GM21423 (cell line): Measurements from ENCODE around the gene DGKG.

Experiments used
- ATAC-seq: cut with Tn5 transposase; IDR thresholded peaks from one replicate; pipeline ENCODE4 v1.9.1; 2021; ENCODE audit warnings: mild to moderate bottlenecking, moderate library complexity; ENCODE audit not compliant: unreplicated experiment

The DGKG gene

DNA sequence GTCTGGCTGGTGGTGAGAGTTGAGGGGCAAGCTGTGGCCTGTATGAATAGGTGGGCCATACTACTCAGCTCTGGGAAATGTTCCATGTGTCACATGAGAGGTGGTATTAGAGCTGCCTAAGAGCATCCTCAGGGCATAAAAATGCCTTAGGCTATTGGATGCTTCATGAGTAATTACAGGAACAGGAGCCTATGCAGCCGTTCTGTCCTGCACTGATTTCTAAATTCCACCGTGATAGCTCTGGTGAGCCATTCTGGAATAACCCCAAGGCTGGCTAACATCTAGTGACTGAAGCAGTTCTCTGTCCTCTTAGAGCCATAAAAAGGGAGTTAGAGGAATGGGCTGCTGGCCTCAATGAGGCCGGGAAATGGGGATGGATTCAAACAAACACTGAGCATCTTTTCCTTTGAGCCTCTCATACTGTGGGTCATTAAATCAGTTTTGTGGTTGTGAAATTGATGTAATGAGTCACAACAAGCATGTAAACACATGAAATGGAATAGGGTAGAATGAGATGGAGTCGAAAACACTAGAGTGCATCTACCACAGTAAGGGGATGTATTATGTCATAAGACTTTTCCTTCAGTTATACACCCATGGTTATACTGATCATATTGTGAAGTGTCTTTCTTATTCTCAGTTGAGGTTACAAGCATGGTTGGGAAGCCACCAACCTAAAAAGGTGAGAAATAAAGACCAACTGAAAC lies 41.0 kb downstream of the DGKG start:
- no peak for ATAC-seq

DNA sequence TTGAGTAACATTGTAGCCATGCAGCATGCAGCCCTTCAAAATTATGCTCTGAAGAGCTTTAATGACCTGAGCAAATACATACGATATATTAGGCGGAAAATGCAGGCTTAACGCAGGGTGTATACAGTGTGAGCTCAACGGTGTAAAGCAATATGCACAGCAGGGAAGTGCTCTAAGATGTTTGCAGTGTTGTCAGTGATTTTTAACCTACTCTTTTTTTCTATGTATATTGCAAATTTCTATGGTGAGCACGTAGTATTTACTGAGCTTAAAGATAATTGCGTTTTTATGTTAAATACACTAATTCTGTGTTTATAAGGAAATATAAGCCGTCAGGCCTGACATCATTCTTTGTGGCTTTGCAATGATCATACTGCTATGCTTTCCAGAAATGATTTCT lies 42.1 kb downstream of the DGKG start:
- ATAC-seq: no peak

DNA sequence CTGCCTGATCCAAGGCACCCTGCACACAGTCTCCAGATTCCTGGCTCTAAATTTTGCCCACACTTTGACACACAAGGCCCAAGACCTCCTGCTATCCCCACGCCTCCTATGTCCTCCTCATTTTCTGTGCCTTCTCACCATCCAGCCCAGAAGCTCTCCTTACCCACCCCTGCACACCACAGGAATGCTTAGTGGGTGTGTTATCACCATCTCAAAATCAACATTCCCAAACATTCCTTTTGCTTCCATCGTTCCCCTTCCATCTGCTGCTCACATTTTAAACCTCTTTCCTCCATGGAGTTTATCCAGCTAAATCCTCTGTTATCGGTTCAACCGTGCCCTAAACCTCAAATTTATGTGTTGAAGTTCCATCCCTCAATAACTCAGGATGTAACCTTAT lies 43.9 kb downstream of the DGKG start:
- ATAC-seq: no peak

DNA sequence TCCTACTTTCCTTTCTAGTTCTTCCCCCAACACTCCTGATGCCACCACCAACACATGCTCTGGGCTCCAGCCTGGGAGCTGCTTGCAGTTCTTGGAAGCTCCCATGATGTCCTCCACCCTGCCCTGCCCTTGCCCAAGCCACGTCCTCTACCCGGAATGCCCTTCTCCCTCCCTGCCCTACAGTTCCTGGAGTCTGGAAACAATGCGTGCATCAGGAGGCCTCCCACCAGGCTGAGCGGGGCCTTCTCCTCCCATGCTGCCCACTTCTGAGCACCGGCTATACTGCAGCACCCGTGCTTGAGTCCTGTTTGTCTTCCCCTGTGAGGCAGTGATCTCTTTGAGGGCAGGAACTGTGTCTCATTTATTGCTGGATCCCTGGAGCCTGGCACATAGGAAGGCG lies 44.6 kb downstream of the DGKG start:
- ATAC-seq: no peak

DNA sequence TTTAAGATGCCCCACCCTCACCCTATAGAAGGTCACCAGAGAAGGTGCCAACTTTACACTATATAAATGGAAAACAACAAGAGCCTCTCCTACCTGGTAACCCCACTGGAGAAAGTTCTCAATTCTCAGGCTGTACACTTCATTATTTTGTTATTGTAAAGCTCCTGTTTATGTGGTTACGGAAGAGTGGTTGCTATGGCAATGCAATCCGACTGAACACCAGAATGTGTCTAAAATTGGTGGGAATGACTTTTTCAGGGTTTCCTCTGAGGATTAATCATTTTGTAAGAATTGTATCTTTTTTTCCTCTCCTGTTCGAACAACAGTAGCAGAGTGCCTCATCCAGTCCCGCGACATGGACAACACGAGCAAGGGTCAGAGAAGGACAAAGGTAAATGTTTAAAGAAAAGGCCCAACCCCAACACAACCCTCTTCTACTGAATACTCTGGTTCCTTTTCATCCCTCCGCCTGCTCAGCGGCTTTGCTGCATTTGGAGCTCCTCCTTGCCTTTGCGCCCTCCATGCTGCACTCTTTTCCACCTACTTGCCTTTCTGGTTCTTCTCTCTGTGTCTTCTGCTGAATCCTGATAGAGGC lies 45.3 kb downstream of the DGKG start:
- ATAC-seq: no peak

DNA sequence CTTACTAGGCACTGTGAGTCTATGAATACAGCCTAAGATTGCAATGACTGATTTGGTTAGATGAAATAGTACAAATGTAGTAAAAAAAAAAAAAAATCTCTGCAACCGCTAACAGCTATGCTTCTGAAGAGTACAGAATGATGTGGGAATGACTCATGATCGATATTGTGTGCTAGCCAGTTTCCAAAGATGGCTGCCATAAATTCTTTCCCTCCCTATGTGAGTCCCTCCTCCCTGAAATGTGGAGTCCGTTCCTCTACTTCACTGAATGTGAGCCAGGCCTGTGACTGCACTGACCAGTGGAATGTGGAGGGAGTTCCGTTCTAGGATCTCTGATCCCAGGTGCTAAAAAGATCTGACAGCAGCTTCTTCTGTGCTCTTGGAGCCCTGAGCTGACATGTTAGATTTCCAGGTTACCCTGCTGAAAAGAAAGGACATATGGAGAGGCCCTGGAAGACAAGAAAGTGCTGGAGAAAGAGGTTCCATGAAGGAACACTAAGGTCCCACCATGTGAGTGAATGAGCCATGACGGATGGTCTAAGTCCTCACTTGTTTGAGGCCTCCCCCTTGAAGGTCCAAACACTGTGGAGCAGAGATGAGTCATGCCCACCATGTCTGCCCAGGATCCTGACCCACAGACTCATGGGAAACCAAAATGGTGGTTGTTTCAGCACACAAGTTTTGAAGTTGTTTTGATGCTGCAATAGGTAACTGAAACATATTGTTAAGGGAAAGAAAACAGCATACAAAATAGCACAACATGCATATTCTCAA lies 46.3 kb downstream of the DGKG start:
- no peak for ATAC-seq

DNA sequence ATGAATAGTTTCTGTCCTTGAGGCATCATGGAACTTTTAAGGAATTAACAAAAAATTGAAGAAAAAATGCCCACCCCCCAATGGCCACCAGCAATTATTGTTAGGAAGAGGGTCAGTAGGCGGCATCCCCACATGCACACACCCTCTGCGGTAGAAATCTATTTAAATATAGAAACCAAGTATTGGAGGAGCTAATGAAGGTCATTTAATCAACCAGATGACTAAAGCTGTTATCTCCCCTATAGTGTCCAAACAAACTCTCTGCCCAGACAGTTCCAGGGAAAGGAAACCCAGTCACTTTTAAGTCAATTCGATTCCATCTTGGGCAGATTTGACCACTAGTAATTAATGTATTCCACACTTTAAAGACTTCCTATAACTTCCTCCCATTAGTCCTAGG lies 47.1 kb downstream of the DGKG start:
- no peak for ATAC-seq

DNA sequence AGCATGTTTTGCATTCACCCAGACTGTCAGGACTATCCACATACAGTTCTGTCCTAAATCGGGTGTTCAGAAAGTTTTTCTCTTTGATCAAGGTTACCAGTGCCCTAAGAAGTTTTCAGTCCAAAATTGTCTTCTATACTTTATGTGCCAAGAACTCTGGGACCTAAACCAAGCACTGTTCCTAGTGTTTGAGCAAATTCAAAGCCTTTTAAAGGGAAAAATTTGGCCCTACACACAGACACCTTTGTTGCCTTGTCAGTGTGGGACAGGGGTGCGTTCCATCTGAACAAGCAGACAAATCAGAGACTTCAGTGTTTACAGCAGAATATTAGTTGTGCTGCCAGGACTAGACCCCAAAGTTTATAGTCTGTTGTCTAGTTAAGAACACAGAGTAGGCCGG lies 50.6 kb downstream of the DGKG start:
- ATAC-seq: no peak

DNA sequence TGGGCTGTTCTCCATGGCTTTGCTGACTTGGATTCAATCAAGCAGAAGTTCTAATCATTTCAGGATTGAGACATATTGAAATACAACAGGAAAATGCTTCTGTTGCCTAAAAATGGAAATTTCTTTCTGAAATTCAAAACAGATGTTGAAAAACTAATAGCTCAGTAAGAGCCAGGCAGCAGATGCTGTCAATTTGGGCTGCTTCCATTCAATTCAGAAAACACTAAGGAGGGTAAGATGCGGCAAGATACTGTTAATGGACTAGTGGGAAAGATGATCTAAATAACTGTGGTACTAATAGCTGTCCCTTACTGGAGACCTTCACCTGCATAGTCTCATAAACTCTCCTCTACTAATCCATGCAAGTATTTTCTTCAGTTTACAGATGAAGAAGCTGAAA lies 53.5 kb downstream of the DGKG start:
- no peak for ATAC-seq

DNA sequence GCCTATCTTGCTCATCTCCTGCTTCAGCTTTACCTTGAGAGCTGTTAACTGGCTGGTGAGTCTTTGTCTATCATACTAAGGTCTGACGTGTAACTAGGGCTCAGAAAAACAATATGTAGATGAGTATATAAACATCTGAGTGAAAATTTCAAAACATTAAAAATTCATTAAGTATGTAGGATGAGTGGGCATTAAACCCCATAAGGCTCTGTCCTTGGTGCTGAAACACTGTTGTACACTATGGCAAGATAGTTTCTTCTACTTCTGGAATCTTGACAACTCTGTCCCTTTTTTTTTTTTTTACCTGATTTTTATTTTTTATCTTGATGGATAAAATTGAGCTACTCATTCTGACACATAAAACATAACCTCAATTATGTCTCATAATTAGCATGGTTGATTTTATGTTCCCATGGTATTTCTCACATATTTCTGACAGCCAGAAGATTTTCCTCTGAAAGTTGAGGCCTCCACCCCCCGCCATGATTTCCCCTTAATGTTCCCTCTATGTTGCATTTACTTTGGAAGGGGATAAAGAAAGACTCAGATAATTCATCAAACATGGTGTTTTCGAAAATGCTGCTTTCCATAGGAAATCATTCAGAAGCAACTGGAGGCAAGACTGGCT lies 54.3 kb downstream of the DGKG start:
- ATAC-seq: no peak

DNA sequence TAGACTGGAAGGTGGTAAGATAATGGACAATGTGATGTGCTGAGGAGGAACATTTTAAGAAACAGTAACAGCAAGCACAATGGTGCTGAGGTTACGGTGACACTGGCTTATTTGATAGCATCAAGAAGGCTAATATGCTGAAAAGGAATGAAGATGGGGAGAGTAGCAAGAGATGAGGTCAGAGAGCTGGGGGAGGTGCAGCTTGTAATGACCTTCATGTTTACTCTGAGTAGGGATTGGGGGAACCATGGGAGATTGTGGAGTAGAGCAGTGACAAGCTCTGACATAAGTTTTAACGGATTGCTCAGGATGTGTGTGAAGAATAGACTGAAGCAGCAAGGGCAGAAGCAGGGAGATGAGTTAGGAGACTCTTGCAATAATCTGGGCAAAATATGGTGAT lies 56.7 kb downstream of the DGKG start:
- ATAC-seq: no peak

DNA sequence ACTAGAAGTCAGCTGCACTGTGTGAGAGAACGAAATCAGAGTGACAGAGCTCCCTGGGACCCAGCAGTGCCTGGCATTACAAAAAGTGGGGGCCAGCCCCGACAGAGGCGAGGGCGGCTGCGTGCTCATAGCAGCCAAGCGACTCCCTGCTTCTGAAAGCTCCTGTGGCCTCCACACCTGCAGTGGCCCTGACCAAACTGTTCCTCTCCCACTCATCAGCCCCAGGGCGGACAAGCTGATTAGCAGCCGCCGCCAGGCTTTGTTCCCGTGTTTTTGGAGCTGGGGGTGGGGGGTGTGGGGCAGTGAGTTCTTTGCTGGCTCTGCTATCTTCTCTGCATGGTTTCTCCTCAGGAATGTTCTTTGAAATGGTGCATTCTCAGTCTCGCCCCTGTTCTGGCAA lies 58.1 kb downstream of the DGKG start:
- ATAC-seq: no peak

DNA sequence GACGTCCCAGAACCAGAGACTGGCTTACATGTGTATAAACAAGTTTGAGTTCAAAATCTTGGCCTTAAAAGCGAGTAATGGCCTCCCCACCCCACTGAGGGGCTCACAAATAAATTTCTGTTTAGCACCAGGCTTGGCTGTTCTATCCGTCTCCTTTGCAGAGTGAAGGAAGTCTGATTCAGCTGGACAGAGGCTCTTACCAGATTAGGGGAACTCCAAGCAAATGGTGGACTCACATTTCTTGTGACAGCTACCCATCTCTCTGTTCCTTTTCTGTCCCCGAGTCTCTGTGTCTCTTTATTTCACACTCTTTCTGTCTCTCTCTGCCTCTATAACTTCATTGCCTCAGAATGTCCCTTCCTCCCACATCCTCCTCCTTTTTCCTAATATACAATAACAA lies 62.7 kb downstream of the DGKG start:
- ATAC-seq: no peak

DNA sequence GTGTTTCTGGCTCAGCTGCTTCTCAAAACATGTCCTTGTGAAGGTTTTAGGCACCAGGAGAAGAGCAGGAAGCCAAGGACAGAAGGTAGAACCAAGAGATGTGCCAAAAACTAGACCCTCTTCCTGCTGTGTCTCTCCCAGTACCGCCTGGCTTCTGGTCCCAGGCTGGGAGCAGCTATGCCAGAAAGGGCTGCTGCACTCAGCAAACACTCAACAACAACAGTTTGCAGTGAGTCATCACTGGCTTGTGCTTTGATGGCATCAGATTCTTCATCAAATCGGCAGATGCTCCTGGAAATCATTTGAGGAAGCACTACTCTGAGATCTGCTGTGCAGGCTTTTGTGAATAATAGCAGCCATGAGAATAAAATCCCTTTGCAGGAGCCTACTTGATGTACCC lies 63.2 kb downstream of the DGKG start:
- ATAC-seq: no peak

DNA sequence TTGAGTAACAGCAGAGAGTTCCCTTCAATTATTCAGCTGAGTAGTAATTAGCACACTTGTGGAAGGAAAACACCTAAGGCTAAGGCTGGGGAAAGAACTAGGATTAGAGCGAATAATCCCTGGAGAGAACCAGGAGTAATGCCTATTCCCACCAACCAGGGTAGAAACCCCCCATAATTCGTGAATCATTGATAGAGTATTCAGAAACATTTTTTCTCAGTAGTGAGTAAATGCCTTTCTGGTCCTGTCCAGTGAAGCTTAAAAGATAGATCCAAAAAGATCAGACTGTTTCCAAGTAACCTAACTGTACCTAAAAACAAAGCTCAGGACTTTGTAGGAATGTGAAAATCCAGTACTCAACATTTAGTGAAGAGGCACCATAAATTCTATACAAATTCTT lies 71.2 kb downstream of the DGKG start:
- no peak for ATAC-seq

DNA sequence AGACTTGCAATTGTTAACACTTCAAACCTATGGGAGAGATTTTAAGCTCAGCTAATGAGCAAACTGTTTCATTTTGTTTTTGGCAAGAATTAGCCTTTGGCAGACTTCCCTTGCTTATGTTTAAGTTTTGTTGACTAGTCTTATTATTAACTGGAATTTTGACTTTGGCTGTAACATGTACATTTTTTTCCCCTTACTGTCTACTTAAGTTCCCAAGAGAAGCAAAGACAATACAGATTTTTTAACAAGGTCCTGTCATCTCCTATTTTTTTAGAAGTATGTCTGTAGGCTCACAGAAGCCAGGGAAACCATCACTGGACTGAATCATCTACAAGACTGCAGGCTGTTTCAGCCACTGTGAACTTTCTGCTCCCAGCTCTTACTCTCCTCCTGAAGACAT lies 74.3 kb downstream of the DGKG start:
- ATAC-seq: no peak

DNA sequence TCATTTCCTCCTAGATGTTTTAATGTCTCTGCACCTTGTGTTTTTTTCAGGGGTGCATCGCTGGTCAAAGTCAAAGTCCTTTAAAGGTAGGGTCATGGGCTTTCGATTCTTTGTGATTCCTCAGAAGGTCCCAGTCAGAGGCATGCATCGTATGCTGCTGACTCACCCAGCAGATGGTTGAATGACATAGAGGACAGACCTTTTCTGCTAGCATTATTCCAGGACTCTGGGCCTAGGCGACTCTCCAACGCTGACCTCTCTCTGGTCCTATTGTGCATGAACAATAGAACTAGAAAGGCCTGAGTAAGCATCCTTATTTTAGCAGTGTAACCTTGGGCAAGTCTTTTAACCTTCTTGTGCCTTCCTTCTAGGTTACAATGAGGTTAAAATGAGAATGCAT lies 75.9 kb downstream of the DGKG start:
- ATAC-seq: no peak

DNA sequence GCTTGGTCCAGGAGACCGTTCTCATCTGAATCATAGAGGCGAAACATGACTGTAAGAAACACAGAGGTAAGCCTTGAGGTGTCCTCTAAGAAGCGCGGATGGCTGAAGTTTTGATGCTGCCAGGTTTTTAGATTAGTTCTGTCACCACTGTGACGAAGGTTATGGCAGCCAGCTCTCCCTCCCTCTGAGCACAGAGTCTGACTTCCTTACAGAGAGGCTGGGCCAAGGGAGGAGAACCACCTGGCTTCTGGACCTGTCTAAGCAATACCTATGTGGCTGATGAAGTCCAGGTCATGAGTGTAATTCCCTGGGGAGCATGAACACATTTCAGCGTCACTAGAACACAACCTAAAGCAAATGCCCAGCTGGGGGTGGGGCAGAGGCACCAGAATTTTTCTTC lies 77.4 kb downstream of the DGKG start:
- no peak for ATAC-seq

DNA sequence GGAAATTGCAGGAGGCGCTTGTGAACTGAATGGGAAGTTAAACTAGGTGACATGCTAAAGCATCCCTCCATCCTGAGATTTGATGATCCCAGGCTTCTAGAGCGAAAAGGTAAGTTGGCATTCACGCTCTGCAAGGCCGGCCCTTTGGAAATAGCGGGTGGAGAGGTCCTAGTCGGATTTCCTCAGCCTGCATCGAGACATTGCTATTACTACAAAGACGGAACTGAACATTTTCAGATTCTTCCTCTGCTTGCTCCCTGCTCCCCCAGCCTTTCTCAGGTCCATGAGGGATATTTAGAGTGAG lies 77.7 kb downstream of the DGKG start:
- no peak for ATAC-seq

DNA sequence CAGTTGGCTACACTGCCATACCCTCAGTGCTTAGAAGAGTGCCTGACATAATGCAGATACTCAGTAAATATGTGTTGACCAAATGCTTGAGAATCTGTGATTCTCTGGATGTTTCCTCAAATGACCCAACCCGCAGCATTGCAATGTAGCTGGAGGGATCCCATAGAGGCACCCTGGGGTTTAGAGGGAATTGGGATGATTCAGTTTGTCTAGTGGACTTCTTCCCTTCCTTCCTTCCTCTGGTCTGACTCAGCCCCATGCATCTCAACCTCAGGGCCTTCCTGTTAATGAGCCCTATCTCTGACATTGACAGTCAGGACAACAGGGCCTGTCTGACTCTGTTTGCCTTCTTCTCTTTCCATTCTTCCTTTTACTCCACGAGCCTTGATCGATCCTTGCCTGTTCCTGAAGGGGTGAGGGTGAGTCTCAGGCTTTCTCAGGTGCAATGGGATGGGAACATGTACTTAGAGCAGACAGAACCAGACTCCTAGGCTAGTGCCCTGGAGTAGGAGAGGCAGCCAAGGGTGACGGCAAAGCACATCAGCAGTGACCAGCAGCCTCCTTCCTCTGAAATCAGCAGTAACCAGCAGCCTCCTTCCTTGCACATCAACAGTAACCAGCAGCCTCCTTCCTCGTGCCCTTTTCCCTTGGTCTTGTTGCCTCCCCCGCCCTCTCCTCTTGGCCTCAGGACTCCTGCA lies 78.2 kb downstream of the DGKG start:
- ATAC-seq: no peak

DNA sequence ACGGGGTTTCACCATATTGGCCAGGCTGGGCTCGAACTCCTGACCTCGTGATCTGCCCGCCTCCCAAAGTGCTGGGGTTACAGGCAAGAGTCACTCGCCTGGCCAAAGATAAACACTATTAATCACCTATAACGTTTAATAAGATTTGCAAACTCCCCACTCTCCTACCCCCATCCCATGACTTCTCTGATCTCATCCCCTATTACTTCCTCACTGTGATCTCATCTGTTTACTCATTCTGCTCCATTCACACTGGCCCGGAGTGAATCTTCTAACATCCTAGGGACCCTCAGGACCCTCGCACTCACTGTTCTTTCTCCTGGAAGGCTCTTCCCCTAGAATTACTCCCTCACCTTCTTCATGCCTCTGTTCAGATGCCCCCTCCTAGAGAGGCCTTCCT lies 78.9 kb downstream of the DGKG start:
- no peak for ATAC-seq

DNA sequence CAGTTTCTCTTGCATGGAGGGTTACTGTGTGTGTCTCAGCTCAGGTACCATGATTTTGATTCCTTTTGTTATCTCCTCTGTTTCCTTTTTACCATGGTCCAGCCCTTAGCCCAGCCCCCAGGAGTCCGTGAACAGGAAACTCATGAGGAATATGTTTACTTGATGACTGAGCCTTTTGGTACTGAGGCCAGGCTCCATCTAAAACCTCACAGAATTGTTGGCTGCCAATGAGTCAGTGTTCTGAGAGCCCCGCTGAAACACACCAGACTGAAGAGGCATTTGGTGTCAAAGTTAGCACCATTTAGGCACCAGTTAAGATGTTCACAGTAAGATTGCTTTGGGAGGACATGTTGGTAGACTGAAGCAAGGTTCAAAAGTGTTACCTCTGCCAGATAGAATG lies 80.9 kb downstream of the DGKG start:
- ATAC-seq: no peak
